Left renal cortex interstitium (tissue), 4 donors: ENCODE results near the gene STX11. TPM values are rescaled to one million over a fixed set of nuclear protein-coding genes. Genes with fewer than 3 reads are reported as not detected.
"Not testable (repeated sequence)": the region's sequence is repeated elsewhere in the genome, so short reads cannot be mapped to it uniquely, and the experiment has no call there.

Source experiments
- DNase-seq, 4 donors: peaks; one replicate each; pipeline ENCODE4 v3.0.0-alpha.2; 2013; ENCODE audit warnings: low read depth in 4 of 4, low spot score in 2 of 4, missing footprints in 1 of 4
- polyA plus RNA-seq, 4 donors: library from polyadenylated mRNA; unstranded; fragments of 120-200 nt; gene quantifications; one replicate each; pipeline ENCODE4 v1.2.1, GENCODE V29; 2013; ENCODE audit not compliant: insufficient read length in 4 of 4

Gene STX11
- polyA plus RNA-seq, 4 donors, result 0.78 to 1.2 (median 0.91) TPM

GRCh38 chr6:144170044-144170443 lies 19.7 kb downstream of the STX11 start:
- DNase-seq, result no peak

DNA sequence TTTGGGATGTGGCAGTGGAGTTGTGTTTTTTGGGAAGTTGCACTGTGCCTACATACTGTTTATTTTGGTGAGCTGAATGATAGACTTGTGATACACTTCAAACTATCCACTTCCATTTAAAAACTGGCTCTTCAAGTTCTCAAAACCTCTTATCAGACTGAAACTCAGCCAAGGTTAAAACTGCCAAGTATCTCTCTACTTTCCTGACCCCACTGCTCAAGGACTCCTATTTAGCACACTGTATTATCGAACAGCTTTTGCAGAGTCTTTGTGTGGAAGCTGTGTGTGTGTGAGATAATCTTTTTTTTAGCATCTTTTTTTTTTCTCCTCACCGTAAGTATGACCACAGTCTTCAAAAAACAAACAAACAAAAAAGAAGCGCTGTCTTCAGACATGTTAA lies 21.1 kb downstream of the STX11 start:
- no peak for DNase-seq

DNA sequence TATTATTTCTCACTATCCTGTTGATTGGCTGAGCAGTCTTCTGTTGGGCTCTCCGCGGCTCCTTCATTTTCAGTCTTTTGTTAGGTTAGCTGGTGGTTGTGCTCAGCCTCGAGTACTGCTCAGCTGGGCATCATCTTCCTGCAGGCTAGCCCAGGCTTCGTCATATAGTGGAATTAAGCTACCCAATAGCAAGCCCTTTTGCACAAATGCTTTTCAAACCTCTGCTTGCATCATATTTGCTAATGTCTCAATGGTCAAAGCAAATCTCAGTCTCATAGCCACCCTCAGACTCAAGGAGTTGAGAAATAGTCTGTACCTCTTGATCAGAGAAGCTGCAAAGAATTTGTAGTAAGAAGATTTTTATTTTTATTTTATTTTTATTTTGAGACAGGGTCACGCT lies 23.7 kb downstream of the STX11 start:
- DNase-seq, result no peak

DNA sequence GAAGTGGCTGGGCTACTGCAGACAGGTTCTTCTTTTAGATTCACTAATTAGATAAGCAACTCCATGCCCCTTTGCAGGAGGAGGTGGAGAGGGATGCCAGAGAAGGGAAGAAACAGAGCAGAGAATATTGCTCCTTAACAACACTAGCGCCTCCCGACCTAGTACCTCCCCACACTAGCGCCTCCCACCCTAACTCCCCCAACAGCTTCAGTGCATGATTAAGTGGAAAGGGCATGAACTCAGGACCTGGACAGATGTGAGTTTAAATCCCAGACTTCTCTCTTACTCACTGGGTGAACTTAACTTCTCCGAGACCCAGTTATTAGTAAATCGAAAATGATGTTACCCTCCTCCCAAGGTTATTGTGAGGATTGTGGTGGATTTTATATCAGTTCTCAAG lies 25.7 kb downstream of the STX11 start:
- DNase-seq, result no peak

- no peak for DNase-seq
These were observed 27.4 kb downstream of the STX11 start for GRCh38 chr6:144177726-144178125.

DNA sequence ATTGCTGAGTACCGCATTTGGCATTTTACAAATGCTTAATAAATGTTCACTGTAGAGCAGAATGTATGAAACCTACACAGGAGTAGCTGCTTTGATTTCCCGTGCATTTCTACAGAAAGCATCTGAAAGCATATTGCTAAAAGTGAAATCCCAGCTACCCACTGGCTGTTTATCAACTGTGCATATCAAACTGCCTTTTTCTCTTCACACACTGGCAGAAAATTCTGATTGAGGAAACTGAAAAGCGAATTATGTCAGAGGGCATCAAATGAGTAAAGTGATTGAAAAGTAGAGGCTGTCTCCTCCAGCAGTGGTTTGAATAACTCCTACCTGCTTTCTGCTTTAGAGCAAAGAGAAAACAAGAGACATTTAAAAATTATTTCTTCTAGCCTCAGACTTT lies 28.0 kb downstream of the STX11 start:
- no peak for DNase-seq

DNA sequence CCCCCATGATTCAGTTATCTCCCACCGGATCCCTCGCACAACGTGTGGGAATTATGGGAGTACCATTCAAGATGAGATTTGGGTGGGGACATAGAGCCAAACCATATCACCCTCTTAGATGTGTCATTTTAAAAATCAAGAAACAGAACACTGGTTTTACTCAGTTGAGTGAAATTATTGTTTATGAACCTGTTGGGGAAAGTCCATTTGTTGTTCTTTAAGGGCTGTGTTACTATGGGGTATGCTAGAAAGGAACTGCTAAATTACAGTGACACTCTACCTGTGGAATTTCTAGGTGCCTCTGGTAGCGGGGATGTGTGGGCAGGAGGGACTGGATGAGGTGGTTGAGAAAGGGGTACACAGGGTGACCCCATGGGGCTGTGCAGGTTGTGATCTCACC lies 28.9 kb downstream of the STX11 start:
- DNase-seq, result no peak

- DNase-seq, result no peak
These were observed 29.5 kb downstream of the STX11 start for GRCh38 chr6:144179828-144180227.

GRCh38 chr6:144180354-144180753 lies 30.0 kb downstream of the STX11 start:
- DNase-seq, result not testable (repeated sequence)

GRCh38 chr6:144181639-144182038 lies 31.3 kb downstream of the STX11 start:
- DNase-seq, result no peak

GRCh38 chr6:144184186-144184585 lies 33.9 kb downstream of the STX11 start:
- not testable (repeated sequence) for DNase-seq

DNA sequence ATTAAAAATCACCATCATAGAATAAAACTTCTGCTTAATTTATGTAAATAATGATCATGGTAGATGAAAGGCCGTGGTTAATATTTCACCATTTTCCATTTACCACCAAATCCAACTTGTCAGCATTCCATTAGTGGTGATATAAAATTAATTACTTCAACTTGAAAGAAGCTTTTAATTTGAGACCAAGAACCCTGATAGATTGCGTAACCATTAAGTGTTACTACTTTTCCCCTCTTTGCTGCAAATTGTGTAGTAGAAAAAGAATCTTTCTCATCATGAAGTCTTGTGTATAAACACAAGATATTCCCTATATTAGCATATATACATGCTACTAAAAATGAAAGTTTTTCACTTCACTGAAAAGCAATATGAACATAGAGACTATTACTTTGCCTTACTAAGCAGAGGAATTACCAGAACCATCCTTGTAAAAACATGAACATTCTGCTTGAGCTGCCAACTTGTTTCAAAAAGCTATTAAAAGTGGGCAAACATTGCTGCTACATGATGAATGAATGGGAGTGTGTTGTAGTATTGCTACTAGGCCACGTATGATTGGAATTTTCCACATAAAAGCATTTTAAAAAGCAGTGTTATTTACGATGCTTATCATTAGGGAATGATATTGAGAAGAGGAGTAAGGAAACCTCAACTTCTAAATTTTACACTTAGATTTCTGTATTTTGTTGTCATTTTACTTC lies 35.0 kb downstream of the STX11 start:
- DNase-seq, result no peak

- DNase-seq, result no peak
These were observed 36.7 kb downstream of the STX11 start for GRCh38 chr6:144186817-144187625.

- no peak for DNase-seq
These were observed 39.0 kb downstream of the STX11 start for GRCh38 chr6:144189351-144189750.

DNA sequence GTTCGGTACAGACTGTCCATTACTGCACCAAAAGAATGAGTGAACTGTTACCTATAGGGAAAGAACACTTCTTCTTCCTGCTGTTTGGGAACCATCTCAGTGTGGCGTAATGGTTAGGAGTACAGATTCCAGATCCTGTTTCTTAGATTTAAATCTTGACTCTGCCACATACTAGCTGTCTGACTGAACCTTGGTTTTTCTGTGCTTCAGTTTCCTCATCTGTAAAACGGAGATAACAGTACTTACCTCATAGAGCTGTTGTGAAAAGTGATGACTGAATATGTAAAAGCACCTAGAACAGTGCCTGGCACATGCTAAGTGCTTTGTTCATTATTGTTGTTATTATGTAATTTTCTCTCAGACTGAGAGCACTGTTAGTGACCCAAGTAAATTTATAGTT lies 39.8 kb downstream of the STX11 start:
- DNase-seq, result no peak

DNA sequence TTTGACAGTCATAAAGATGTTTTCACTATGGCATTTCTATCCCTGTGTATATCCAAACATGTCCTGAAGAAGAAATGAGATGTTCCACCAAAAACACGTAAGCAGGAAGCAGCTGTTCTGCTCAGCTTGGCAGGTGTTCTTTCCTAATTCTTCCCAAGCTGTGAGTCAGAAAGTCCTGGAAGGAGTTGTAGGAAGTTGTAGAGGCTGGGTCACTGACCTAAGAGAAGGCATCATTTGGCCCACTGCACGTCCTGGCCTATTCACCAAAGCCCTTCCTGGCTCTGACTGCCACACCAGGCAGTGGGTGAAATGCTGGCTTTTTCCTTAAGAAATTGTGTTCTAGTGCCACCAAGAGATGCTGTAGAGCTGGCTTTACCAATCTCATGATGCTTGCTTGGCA lies 40.3 kb downstream of the STX11 start:
- no peak for DNase-seq

DNA sequence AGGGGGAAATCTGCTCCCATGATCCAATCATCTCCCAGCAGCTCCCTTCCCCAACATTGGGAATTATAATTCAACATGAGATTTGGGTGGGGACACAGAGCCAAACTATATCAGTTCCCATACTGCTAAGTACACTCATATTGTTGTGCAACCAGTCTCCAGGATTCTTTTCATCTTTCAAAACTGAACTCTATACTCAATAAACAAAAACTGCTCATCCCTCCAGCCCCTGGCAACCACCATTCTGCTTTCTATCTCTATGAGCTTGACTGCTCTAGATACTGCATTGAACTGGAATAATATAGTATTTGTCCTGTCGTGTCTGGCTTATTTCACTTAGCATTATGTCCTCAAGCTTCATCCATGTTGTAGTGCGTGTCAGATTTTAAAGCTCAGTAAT lies 42.9 kb downstream of the STX11 start:
- no peak for DNase-seq

GRCh38 chr6:144194293-144194810 lies 44.0 kb downstream of the STX11 start:
- DNase-seq, result no peak

- DNase-seq, result no peak
These were observed 45.5 kb downstream of the STX11 start for GRCh38 chr6:144195671-144196270.

DNA sequence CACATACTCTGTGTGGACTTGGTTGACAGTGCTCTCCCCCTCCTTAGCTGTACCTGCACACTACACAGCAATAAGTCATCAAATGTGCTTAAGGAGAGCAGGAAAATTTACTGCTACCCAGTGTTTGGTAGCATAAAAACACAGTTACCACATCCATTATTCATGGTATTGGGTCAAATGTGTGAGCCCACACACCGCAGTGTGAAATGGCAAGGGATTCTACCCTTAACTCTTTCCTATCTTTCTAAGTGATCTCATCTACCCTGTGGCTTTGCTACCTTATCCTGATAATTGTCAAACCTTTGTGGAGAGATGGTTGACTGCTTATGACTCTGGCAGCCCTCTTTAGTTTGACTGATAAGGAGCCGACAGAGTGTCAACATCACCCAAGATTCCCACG lies 47.6 kb downstream of the STX11 start:
- no peak for DNase-seq

DNA sequence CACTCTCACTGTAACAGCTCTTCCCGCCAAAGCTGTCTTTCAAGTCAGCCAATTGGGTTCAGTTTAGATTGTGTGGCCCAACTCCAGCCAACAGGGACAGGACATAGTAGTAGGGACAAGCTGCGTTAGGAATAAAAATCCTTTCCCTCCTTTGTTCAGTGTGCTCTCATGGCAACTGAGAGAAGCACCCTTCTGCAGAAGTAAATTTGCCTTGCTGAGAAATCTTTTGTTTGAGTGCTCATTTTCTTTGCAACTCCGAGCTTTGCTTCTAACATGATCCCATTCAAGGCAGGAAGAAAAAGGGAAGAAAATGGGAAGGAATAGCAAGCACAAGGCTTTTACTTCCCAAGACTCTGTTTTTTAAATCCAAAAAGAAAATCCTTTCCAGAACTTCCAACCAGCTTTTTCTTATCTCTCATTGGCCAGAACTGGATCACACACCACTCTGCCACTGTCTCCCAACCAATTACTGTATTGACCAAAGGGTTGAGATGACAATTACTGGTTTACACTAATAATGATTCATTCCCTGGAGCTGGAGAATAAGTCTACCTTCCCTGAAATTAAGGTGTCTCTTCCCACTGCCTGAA lies 52.7 kb downstream of the STX11 start:
- no peak for DNase-seq
